D721Med (cell line): ENCODE results near the gene NAV2.

Source experiments
- DNase-seq: peaks from one replicate; pipeline ENCODE4 v3.0.0; 2011; ENCODE audit warnings: low spot score; ENCODE audit not compliant: insufficient read length
- FAIRE-seq: peaks from 2 replicates; lab custom pipeline; 2011; peaks lifted over from hg19 to GRCh38; lab: Jason Lieb, UNC
- CTCF ChIP-seq: IDR thresholded peaks from 2 replicates; pipeline ENCODE4 v1.5.1; 2012; ENCODE audit warnings: mild to moderate bottlenecking, control low read depth; ENCODE audit not compliant: insufficient read depth; ENCODE audit errors: missing control alignments

The NAV2 gene

GRCh38 chr11:19711911-19712280 is 741 bp upstream of the NAV2 start:
- FAIRE-seq, result no peak
- DNase-seq, result no peak
- TF ChIP-seq CTCF, result no peak

GRCh38 chr11:19713196-19714021 is 772 bp downstream of the NAV2 start:
- no peak for TF ChIP-seq CTCF
- FAIRE-seq, result no peak
- DNase-seq, result no peak

- FAIRE-seq, result no peak
Measured at GRCh38 chr11:19714022-19714386, 1.4 kb downstream of the NAV2 start.

GRCh38 chr11:19714387-19715363 is 2.0 kb downstream of the NAV2 start:
- no peak for FAIRE-seq
- DNase-seq, result no peak
- no peak for TF ChIP-seq CTCF

More at GRCh38 chr11:19714022-19714386, 1.4 kb downstream of the NAV2 start:
- TF ChIP-seq CTCF, result no peak
- DNase-seq, result no peak

- no peak for FAIRE-seq
- no peak for TF ChIP-seq CTCF
- DNase-seq, result no peak
Measured at GRCh38 chr11:19715373-19715772, 2.7 kb downstream of the NAV2 start.

- no peak for FAIRE-seq
- DNase-seq, result no peak
- TF ChIP-seq CTCF, result no peak
Measured at GRCh38 chr11:19718051-19718450, 5.4 kb downstream of the NAV2 start.
